Neural cell (in vitro differentiated cells): ENCODE data around the gene PKIB. TPM values are rescaled to one million over a fixed set of nuclear protein-coding genes. Genes with fewer than 3 reads are reported as not detected.
A peak's percentile ranks its signal among the peaks of the same experiment; 100 is the strongest.

Source experiments
- H2AFZ ChIP-seq: fragments of 200-600, 300-800 bp; sonication (generic), shearing (Covaris generic); 2 replicates; pipeline ENCODE4 v1.6.0; 2014; ENCODE audit warnings: low read depth, mild to moderate bottlenecking, antibody characterized with exemption, low read length, moderate library complexity
- H3F3A ChIP-seq: fragments of 200-600 bp; shearing (Covaris generic); 2 replicates; pipeline ENCODE4 v1.6.1; 2016; ENCODE audit warnings: mild to moderate bottlenecking, moderate library complexity, mixed read lengths, antibody characterized with exemption, low read length; ENCODE audit not compliant: insufficient read depth, poor library complexity, severe bottlenecking
- H3K27ac ChIP-seq: fragments of 200-600, 300-800 bp; sonication (generic), shearing (Covaris generic); 2 replicates; pipeline ENCODE4 v1.5.1; 2014; ENCODE audit warnings: mild to moderate bottlenecking, low read length, moderate library complexity
- H3K27me3 ChIP-seq: fragments of 300-800, 200-600 bp; sonication (generic), shearing (Covaris generic); 2 replicates; pipeline ENCODE4 v1.6.0; 2014; ENCODE audit warnings: mild to moderate bottlenecking, low read depth, low read length, moderate library complexity; ENCODE audit not compliant: insufficient read depth
- H3K36me3 ChIP-seq: fragments of 300-800, 200-600 bp; sonication (generic), shearing (Covaris generic); 2 replicates; pipeline ENCODE4 v1.5.1; 2014; ENCODE audit warnings: mild to moderate bottlenecking, antibody characterized with exemption, low read length, moderate library complexity; ENCODE audit not compliant: insufficient read depth
- H3K4me2 ChIP-seq: fragments of 300-800, 200-600 bp; sonication (generic), shearing (Covaris generic); 2 replicates; pipeline ENCODE4 v1.6.0; 2014; ENCODE audit warnings: mild to moderate bottlenecking, low read length
- H3K4me3 ChIP-seq: fragments of 300-800, 200-600 bp; sonication (generic), shearing (Covaris generic); 2 replicates; pipeline ENCODE4 v1.5.1; 2014; ENCODE audit warnings: mild to moderate bottlenecking, low read length, moderate library complexity
- H3K79me2 ChIP-seq: fragments of 200-600 bp; shearing (Covaris generic); replicated peaks from 2 replicates; pipeline ENCODE4 v1.6.0; 2014; ENCODE audit warnings: mild to moderate bottlenecking, low read length, moderate library complexity; ENCODE audit not compliant: insufficient read depth
- H3K9ac ChIP-seq: fragments of 300-800, 200-600 bp; sonication (generic), shearing (Covaris generic); 2 replicates; pipeline ENCODE4 v1.6.1; 2016; ENCODE audit warnings: mild to moderate bottlenecking, low read length, mixed read lengths
- H3K9me2 ChIP-seq: fragments of 200-600 bp; shearing (Covaris generic); 2 replicates; pipeline ENCODE4 v1.6.1; 2016; ENCODE audit warnings: mild to moderate bottlenecking, low read length, mixed read lengths; ENCODE audit not compliant: insufficient read depth
- H3K9me3 ChIP-seq: fragments of 200-600, 300-800 bp; sonication (generic), shearing (Covaris generic); 2 replicates; pipeline ENCODE4 v1.6.1; 2016; ENCODE audit warnings: mild to moderate bottlenecking, mixed run types, low read length, moderate library complexity, mixed read lengths
- H4K20me1 ChIP-seq: fragments of 200-600 bp; shearing (Covaris generic); 2 replicates; pipeline ENCODE4 v1.6.1; 2016; ENCODE audit warnings: mild to moderate bottlenecking, mixed run types; ENCODE audit not compliant: insufficient read depth
- EP300 ChIP-seq: fragments of 450-650 bp; conservative IDR thresholded peaks from 2 replicates; pipeline ENCODE4 v1.6.1; 2014; ENCODE audit warnings: antibody characterized with exemption, mild to moderate bottlenecking, moderate library complexity; ENCODE audit not compliant: poor library complexity, severe bottlenecking
- EZH2 ChIP-seq: fragments of 200-600, 300-800 bp; shearing (Covaris generic), sonication (generic); IDR thresholded peaks from 2 replicates; pipeline ENCODE4 v1.6.1; 2014; ENCODE audit warnings: antibody characterized with exemption, low read length, borderline replicate concordance, mild to moderate bottlenecking; ENCODE audit not compliant: insufficient read depth, poor library complexity, severe bottlenecking
- MXI1 ChIP-seq: fragments of 450-650 bp; conservative IDR thresholded peaks from 2 replicates; pipeline ENCODE4 v1.6.1; 2014; ENCODE audit warnings: antibody characterized with exemption, mild to moderate bottlenecking; ENCODE audit not compliant: poor library complexity, severe bottlenecking
- POLR2AphosphoS5 ChIP-seq: IDR thresholded peaks from 2 replicates; pipeline ENCODE4 v1.6.1; 2012
- RAD21 ChIP-seq: fragments of 450-650 bp; conservative IDR thresholded peaks from 2 replicates; pipeline ENCODE4 v1.6.1; 2014; ENCODE audit warnings: antibody characterized with exemption, mild to moderate bottlenecking, moderate library complexity
- REST ChIP-seq: IDR thresholded peaks from 2 replicates; pipeline ENCODE4 v1.6.1; 2012; ENCODE audit warnings: borderline replicate concordance
- SMC3 ChIP-seq: fragments of 450-650 bp; conservative IDR thresholded peaks from 2 replicates; pipeline ENCODE4 v1.6.1; 2014; ENCODE audit warnings: antibody characterized with exemption, mild to moderate bottlenecking, moderate library complexity; ENCODE audit not compliant: poor library complexity
- TAF1 ChIP-seq: IDR thresholded peaks from 2 replicates; pipeline ENCODE4 v1.6.1; 2012; ENCODE audit warnings: low read depth
- polyA plus RNA-seq: library from polyadenylated mRNA; depleted of rRNA; stranded (reverse); fragments of >200 nt; gene quantifications from 2 replicates; pipeline ENCODE4 v1.2.3, GENCODE V29; 2014
- TF ChIP-seq, protein P1 (sequence below): fragments of 450-650 bp; IDR thresholded peaks from 2 replicates; pipeline ENCODE4 v1.5.1; 2014; ENCODE audit warnings: antibody characterized with exemption, mild to moderate bottlenecking, moderate library complexity; ENCODE audit not compliant: poor library complexity, severe bottlenecking

The PKIB gene
- polyA plus RNA-seq, 1 donor from 2014 or later: 22.8 TPM

GRCh38 chr6:122604676-122605075 is 5.5 kb upstream of the PKIB start:
- Histone ChIP-seq H3K27ac (no peak overlapping the region), H3K27me3 (peaks cover 7% of the 10 kb centered on the region), H3F3A (no peaks in the 10 kb centered on the region), H4K20me1 (no peaks in the 10 kb centered on the region), H2AFZ (no peak overlapping the region), H3K9me3 (no peaks in the 10 kb centered on the region), H3K36me3 (no peaks in the 10 kb centered on the region), H3K4me3 (no peak overlapping the region), H3K79me2 (no peaks in the 10 kb centered on the region), H3K4me2 (no peak overlapping the region), H3K9ac (no peak overlapping the region), H3K9me2 (no peaks in the 10 kb centered on the region)
- TF ChIP-seq EZH2 (no peak), RAD21 (no peak), SMC3 (no peak), TAF1 (no peak), REST (no peak), EP300 (no peak), MXI1 (no peak), POLR2AphosphoS5 (no peak)
- TF ChIP-seq, protein P1, sequence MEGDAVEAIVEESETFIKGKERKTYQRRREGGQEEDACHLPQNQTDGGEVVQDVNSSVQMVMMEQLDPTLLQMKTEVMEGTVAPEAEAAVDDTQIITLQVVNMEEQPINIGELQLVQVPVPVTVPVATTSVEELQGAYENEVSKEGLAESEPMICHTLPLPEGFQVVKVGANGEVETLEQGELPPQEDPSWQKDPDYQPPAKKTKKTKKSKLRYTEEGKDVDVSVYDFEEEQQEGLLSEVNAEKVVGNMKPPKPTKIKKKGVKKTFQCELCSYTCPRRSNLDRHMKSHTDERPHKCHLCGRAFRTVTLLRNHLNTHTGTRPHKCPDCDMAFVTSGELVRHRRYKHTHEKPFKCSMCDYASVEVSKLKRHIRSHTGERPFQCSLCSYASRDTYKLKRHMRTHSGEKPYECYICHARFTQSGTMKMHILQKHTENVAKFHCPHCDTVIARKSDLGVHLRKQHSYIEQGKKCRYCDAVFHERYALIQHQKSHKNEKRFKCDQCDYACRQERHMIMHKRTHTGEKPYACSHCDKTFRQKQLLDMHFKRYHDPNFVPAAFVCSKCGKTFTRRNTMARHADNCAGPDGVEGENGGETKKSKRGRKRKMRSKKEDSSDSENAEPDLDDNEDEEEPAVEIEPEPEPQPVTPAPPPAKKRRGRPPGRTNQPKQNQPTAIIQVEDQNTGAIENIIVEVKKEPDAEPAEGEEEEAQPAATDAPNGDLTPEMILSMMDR: no peak

DNA sequence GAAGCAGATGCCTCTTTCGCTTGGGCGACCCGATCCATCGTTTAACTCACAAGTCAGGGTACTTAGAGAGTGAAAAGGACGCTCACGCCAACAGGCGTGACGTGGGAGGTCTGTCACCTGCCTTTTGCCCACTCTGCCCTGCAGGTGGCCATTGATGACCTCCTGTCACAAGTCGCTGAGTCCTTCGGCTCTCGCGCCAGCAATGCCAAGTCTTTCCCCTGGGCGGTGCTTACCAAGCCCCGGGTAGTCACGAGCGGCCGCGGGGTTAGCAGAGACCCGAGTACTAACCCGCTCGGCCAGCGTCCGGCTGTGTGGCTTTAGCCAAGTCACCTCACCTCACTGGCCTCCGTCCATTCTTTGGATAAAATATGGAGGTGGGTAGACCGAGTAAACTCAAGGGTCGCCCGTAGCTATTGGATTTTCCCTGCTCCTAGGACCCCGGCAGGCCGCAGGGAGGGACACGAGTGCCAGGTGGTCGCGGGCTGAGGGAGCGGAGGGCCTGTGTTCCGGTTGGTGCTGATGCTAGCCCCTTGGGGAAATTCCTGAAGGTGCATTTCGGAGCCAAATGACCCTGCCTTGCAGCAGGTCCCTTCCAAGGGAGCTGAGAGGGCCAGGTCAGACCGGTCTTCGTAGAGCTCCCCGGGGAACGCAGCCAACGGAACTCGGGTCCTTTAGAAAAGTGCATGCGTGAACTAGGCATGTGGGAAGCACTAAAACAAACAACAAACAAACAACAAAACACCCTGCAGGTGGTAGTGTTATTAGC is 668 bp downstream of the PKIB start:
- no peaks in the 10 kb centered on the region for H3K79me2 ChIP-seq
- no peaks in the 10 kb centered on the region for H3K9me2 ChIP-seq
- peak overlapping the region; percentile 49 for H3K4me2 ChIP-seq
- H3K36me3 ChIP-seq: no peaks in the 10 kb centered on the region
- no peaks in the 10 kb centered on the region for H3K9me3 ChIP-seq
- H3K27ac ChIP-seq: no peak overlapping the region
- peaks cover 35% of the 10 kb centered on the region for H3K27me3 ChIP-seq
- peak overlapping the region; percentile 69 for H3K4me3 ChIP-seq
- H3F3A ChIP-seq: no peaks in the 10 kb centered on the region
- no peak overlapping the region for H2AFZ ChIP-seq
- TF ChIP-seq SMC3 (no peak), REST (no peak), EZH2 (no peak), EP300 (no peak), POLR2AphosphoS5 (no peak), RAD21 (no peak), TAF1 (no peak), MXI1 (no peak)
- TF ChIP-seq, protein P1: no peak
- H3K9ac ChIP-seq: peak overlapping the region; percentile 39
- H4K20me1 ChIP-seq: no peaks in the 10 kb centered on the region
